ENCODE measurements around the gene ULBP2.

GRCh38 chr6:149901444-149902140 is 40.2 kb upstream of the ULBP2 start:
- TF ChIP-seq ZNF274 (IDR thresholded peaks at IDR 0.05; ENCODE audit: low read depth, low read length) (no peak), YY1 (IDR thresholded peaks at IDR 0.05; ENCODE audit: insufficient read depth, insufficient read length) (no peak), SUZ12 (IDR thresholded peaks at IDR 0.05; ENCODE audit: extremely low read depth, insufficient read depth, insufficient read length) (no peak)

All from NT2/D1 (cell line).